NCI-H460 (cell line): ENCODE measurements around the gene MBTPS1. TPM values are rescaled to one million over a fixed set of nuclear protein-coding genes. Genes with fewer than 3 reads are reported as not detected.

ENCODE experiments used
- DNase-seq: peaks from one replicate; pipeline ENCODE4 v3.0.0-alpha.2; 2016; ENCODE audit warnings: low read depth; ENCODE audit errors: extremely low read depth
- total RNA-seq: library from RNA; depleted of rRNA; stranded (reverse); fragments of >200 nt; shearing (Covaris generic); gene quantifications from 2 replicates; pipeline ENCODE4 v1.2.3, GENCODE V29; 2014

MBTPS1 gene
- total RNA-seq, 1 experiment from 2014 or later, result 55.0 TPM

- DNase-seq, result no peak
These were observed 12.5 kb downstream of the MBTPS1 start for GRCh38 chr16:84104231-84104630.

GRCh38 chr16:84103678-84104077 lies 13.1 kb downstream of the MBTPS1 start:
- DNase-seq, result no peak

- no peak for DNase-seq
These were observed 17.8 kb downstream of the MBTPS1 start for GRCh38 chr16:84098939-84099338.

GRCh38 chr16:84096447-84097005 lies 20.2 kb downstream of the MBTPS1 start:
- DNase-seq, result no peak

- no peak for DNase-seq
These were observed 21.3 kb downstream of the MBTPS1 start for GRCh38 chr16:84095466-84095865.

GRCh38 chr16:84093879-84094270 lies 22.9 kb downstream of the MBTPS1 start:
- DNase-seq, result no peak

GRCh38 chr16:84093120-84093878 lies 23.4 kb downstream of the MBTPS1 start:
- DNase-seq, result no peak

GRCh38 chr16:84091460-84091859 lies 25.3 kb downstream of the MBTPS1 start:
- DNase-seq, result no peak

GRCh38 chr16:84090211-84090610 lies 26.5 kb downstream of the MBTPS1 start:
- no peak for DNase-seq

GRCh38 chr16:84088695-84089395 lies 27.9 kb downstream of the MBTPS1 start:
- no peak for DNase-seq

- no peak for DNase-seq
These were observed 29.1 kb downstream of the MBTPS1 start for GRCh38 chr16:84087466-84088151.

- DNase-seq, result no peak
These were observed 29.7 kb downstream of the MBTPS1 start for GRCh38 chr16:84087001-84087400.

GRCh38 chr16:84086341-84086740 lies 30.4 kb downstream of the MBTPS1 start:
- DNase-seq, result no peak

GRCh38 chr16:84085773-84086172 lies 31.0 kb downstream of the MBTPS1 start:
- no peak for DNase-seq

GRCh38 chr16:84085271-84085667 lies 31.5 kb downstream of the MBTPS1 start:
- DNase-seq, result no peak

GRCh38 chr16:84084570-84085270 lies 32.0 kb downstream of the MBTPS1 start:
- peak; percentile 52 for DNase-seq

GRCh38 chr16:84082835-84083569 lies 33.7 kb downstream of the MBTPS1 start:
- DNase-seq, result no peak

- DNase-seq, result no peak
These were observed 34.6 kb downstream of the MBTPS1 start for GRCh38 chr16:84082110-84082509.

- DNase-seq, result no peak
These were observed 35.2 kb downstream of the MBTPS1 start for GRCh38 chr16:84081446-84081989.

GRCh38 chr16:84080813-84081212 lies 35.9 kb downstream of the MBTPS1 start:
- no peak for DNase-seq
